GM23248 (cell line): ENCODE results near the gene NOL4L. TPM values are rescaled to one million over a fixed set of nuclear protein-coding genes. Genes with fewer than 3 reads are reported as not detected.

ENCODE experiments used
- DNase-seq: peaks from one replicate; pipeline ENCODE4 v3.0.0-alpha.2; 2015
- H2AFZ ChIP-seq: fragments of 200-600 bp; sonication (generic); 2 replicates; pipeline ENCODE4 v1.6.1; 2016; ENCODE audit warnings: antibody characterized with exemption
- H3F3A ChIP-seq: fragments of 200-600 bp; sonication (generic); 2 replicates; pipeline ENCODE4 v1.6.1; 2016; ENCODE audit warnings: mild to moderate bottlenecking, antibody characterized with exemption, mixed run types; ENCODE audit not compliant: insufficient read depth
- H3K27ac ChIP-seq: fragments of 200-600 bp; sonication (generic); 2 replicates; pipeline ENCODE4 v1.5.1; 2016; ENCODE audit warnings: mild to moderate bottlenecking
- H3K27me3 ChIP-seq: fragments of 200-600 bp; sonication (generic); replicated peaks from 2 replicates; pipeline ENCODE4 v1.6.1; 2016; ENCODE audit warnings: mild to moderate bottlenecking; ENCODE audit not compliant: insufficient read depth
- H3K36me3 ChIP-seq: fragments of 200-600 bp; sonication (generic); 2 replicates; pipeline ENCODE4 v1.6.1; 2016; ENCODE audit warnings: low read depth, mild to moderate bottlenecking
- H3K4me1 ChIP-seq: fragments of 200-600 bp; sonication (generic); 2 replicates; pipeline ENCODE4 v1.6.1; 2016; ENCODE audit warnings: mild to moderate bottlenecking; ENCODE audit not compliant: insufficient read depth
- H3K4me2 ChIP-seq: fragments of 200-600 bp; sonication (generic); one replicate; pipeline ENCODE4 v1.6.1; 2016; ENCODE audit warnings: mild to moderate bottlenecking; ENCODE audit not compliant: unreplicated experiment
- H3K4me3 ChIP-seq: fragments of 200-600 bp; sonication (generic); 2 replicates; pipeline ENCODE4 v1.5.1; 2016; ENCODE audit warnings: mild to moderate bottlenecking
- H3K79me2 ChIP-seq: fragments of 200-600 bp; sonication (generic); 2 replicates; pipeline ENCODE4 v1.6.1; 2016; ENCODE audit warnings: mild to moderate bottlenecking; ENCODE audit not compliant: insufficient read depth
- H3K9ac ChIP-seq: fragments of 200-600 bp; sonication (generic); 2 replicates; pipeline ENCODE4 v1.6.1; 2016; ENCODE audit warnings: mild to moderate bottlenecking
- H3K9me2 ChIP-seq: fragments of 200-600 bp; sonication (generic); 2 replicates; pipeline ENCODE4 v1.6.1; 2016; ENCODE audit warnings: mixed run types, mild to moderate bottlenecking, moderate library complexity; ENCODE audit not compliant: insufficient read depth
- H3K9me3 ChIP-seq: fragments of 200-600 bp; sonication (generic); one replicate; pipeline ENCODE4 v1.6.1; 2017; ENCODE audit warnings: low read depth
- H4K20me1 ChIP-seq: fragments of 200-600 bp; sonication (generic); 2 replicates; pipeline ENCODE4 v1.6.0; 2016; ENCODE audit not compliant: insufficient read depth
- EZH2 ChIP-seq: fragments of 200-600 bp; sonication (generic); IDR thresholded peaks from 2 replicates; pipeline ENCODE4 v1.6.1; 2018; ENCODE audit warnings: antibody characterized with exemption, mild to moderate bottlenecking; ENCODE audit not compliant: insufficient read depth, poor library complexity, severe bottlenecking
- EZH2phosphoT487 ChIP-seq: fragments of 200-600 bp; sonication (generic); IDR thresholded peaks from 2 replicates; pipeline ENCODE4 v1.6.1; 2018; ENCODE audit warnings: antibody characterized with exemption, moderate library complexity, mild to moderate bottlenecking, low read depth; ENCODE audit not compliant: insufficient read depth
- WGBS, 2 experiments: methylation state at CpG; one replicate each; pipeline ENCODE4 v1.1.6; 2015 to 2017; ENCODE audit warnings: low lambda C conversion rate in 2 of 2, low coverage in 1 of 2; ENCODE audit errors: missing lambda C conversion rate in 2 of 2; 5-methylcytosine and 5-hydroxymethylcytosine counted together
- in situ Hi-C: fragments of 300-500 bp; cut with MboI; formaldehyde crosslinking; loops from 2 replicates; pipeline ENCODE4 v1.15.0; 2020
- polyA plus RNA-seq: library from polyadenylated mRNA; unstranded; fragments of >200 nt; fragmentation: Nextera tagmentation; extraction: Ambion mirVana; gene quantifications from 2 replicates; pipeline ENCODE4 v1.2.1, GENCODE V29; 2016
- total RNA-seq: library from RNA; depleted of rRNA; stranded (reverse); fragments of >200 nt; shearing (Covaris generic); gene quantifications from 2 replicates; pipeline ENCODE4 v1.2.3, GENCODE V29; 2014

NOL4L gene
- total and polyA plus RNA-seq, 2 experiments from 2014 or later: 5.2 to 7.9 TPM

DNA sequence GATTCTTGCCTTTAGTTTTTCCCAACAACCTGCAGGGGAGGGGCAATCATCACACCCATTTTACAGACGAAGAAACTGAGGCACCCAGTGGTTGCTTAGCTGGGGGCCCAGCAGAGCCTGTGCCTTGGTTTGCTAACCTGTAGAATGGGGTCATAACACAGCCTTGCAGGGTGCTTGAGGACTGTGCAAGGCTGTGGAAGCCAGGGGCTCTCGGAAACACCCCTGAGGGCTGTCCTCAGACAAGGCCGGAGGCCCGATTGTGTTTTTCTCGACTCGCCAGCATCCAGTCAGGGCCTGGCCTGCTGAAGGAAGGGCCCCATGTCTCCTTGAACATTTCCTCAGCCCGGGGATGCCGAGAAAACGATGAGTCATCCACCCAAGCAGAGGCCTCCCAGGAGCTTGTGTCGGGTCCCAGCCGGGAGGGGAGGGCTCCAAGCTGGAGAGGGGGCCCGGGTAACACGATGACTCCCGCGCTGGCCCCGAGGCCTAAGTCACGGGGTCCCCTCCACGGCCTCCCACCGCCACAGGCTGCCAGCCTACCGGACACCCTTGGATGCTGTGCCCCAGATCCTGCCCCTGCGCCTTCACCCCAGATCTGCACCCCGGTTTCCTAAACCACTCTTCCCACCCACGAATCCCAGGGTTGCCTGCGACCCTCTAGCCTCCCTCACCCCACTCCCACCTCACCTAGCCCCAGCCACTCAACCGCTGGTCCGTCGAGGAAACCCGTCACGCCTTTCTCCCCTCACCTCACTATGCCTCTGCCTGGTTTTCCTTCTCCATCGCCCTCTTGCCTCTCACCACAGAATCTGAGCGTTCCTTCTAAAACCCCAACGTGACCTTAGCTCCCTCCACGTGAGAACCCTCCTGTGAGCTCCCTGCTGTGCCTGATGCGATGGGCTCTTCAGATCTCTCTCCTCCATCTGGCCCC, 10.6 kb downstream of the NOL4L start:
- no peaks in the 10 kb centered on the region for H3K27me3 ChIP-seq
- no peaks in the 10 kb centered on the region for H3F3A ChIP-seq
- H4K20me1 ChIP-seq: no peaks in the 10 kb centered on the region
- peak overlapping the region; percentile 54; the same call in 1 of the 2 replicates for H2AFZ ChIP-seq
- WGBS, 2 experiments: 39 to 40% methylated on average over 29 to 30 of the region's 34 CpGs
- no peaks in the 10 kb centered on the region for H3K36me3 ChIP-seq
- in situ Hi-C loops: no loop called here
- DNase-seq: peak; percentile 91
- no peak overlapping the region for H3K4me3 ChIP-seq
- H3K79me2 ChIP-seq: no peaks in the 10 kb centered on the region; the same call in 1 of the 2 replicates
- no peak overlapping the region for H3K4me2 ChIP-seq
- no peaks in the 10 kb centered on the region for H3K9me3 ChIP-seq
- TF ChIP-seq EZH2 (no peak), EZH2phosphoT487 (no peak)
- H3K9me2 ChIP-seq: no peaks in the 10 kb centered on the region
- H3K9ac ChIP-seq: peak overlapping the region; percentile 57
- H3K4me1 ChIP-seq: peaks cover 15% of the 10 kb centered on the region
- H3K27ac ChIP-seq: no peak overlapping the region

DNA sequence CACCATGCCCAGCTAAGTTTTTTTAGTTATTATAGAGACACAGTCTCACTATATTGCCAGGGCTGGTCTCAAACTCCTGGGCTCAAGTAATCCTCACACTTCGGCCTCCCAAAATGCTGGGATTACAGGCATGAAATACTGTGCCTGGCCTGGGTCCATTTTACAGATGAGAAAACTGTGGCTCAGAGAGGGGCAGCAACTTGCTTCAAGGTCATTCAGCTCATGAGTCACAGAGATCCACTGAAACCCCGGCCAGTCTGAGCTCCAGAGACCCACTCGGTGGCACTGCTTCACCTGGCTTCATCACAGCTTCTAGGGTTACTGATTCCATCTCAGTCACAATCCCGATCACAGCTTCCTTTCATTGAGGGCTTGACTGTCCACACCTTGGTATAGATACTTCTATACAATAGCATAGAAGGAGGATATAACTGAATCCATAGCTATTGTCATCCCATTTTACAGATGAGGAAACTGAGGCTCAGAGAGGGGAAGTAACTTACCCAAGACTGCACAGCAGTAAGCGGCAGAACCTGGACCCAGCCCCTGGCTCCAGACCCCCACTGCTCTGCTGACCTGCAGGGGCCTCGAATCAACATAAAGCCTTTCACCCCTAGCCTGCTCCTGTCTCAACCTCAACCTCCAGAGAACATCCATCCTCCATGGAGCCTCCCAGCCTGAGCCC, 11.8 kb downstream of the NOL4L start:
- WGBS, 2 experiments: 71 to 81% methylated on average over 6 of the region's 6 CpGs
- DNase-seq: no peak
- no peaks in the 10 kb centered on the region for H3K27me3 ChIP-seq
- in situ Hi-C loops: no loop called here
- no peak overlapping the region for H3K9ac ChIP-seq
- H2AFZ ChIP-seq: no peak overlapping the region
- no peaks in the 10 kb centered on the region; the same call in 1 of the 2 replicates for H3K79me2 ChIP-seq
- H4K20me1 ChIP-seq: no peaks in the 10 kb centered on the region
- no peak overlapping the region for H3K27ac ChIP-seq
- H3K4me2 ChIP-seq: no peak overlapping the region
- peaks cover 15% of the 10 kb centered on the region for H3K4me1 ChIP-seq
- H3K9me3 ChIP-seq: no peaks in the 10 kb centered on the region
- no peak overlapping the region for H3K4me3 ChIP-seq
- no peaks in the 10 kb centered on the region for H3F3A ChIP-seq
- no peaks in the 10 kb centered on the region for H3K36me3 ChIP-seq
- TF ChIP-seq EZH2 (no peak), EZH2phosphoT487 (no peak)
- no peaks in the 10 kb centered on the region for H3K9me2 ChIP-seq

DNA sequence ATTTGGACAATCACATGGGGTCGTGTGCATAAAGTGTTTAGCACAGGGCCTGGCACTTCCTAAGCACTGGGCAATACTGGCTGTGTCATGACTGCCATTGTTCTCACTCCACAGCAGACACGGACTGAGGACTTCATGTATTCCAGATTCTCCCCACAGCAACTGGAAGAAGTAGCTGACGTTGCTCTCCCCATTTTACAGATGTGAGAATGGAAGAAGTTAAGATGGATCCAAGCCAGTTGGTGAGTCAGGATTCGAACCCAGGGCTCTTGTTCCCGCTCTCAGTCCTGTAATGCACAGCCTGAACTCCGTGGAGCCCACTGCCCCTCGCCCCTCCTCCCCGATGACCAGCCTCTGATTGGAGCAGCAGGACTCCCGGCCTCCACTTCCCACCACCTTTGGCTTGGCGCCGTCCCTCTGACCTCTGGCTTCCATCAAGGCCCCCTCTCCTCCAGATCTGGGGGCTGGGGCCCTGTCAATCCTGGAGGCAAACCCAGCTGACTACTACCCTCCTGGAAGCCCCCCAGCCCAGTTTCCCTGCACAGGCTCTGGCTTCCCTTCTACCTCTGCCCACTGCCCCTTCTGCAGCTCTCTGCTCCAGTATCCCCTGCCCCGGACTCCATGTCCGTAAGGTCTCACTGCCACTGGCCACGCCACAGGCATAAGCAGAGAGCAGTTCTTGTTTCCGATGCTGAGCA, 12.7 kb downstream of the NOL4L start:
- H3K27me3 ChIP-seq: no peaks in the 10 kb centered on the region
- in situ Hi-C loops: no loop called here
- no peaks in the 10 kb centered on the region for H3K9me3 ChIP-seq
- no peak overlapping the region for H3K4me3 ChIP-seq
- no peaks in the 10 kb centered on the region for H4K20me1 ChIP-seq
- peaks cover 15% of the 10 kb centered on the region for H3K4me1 ChIP-seq
- WGBS, 2 experiments: 73 to 80% methylated on average over 14 to 15 of the region's 15 CpGs
- DNase-seq: no peak
- H3K79me2 ChIP-seq: no peaks in the 10 kb centered on the region; the same call in 1 of the 2 replicates
- no peaks in the 10 kb centered on the region for H3F3A ChIP-seq
- H3K27ac ChIP-seq: no peak overlapping the region
- H3K9me2 ChIP-seq: no peaks in the 10 kb centered on the region
- no peak overlapping the region for H2AFZ ChIP-seq
- H3K36me3 ChIP-seq: no peaks in the 10 kb centered on the region
- no peak overlapping the region for H3K9ac ChIP-seq
- no peak overlapping the region for H3K4me2 ChIP-seq
- no peak for TF ChIP-seq EZH2
- TF ChIP-seq EZH2phosphoT487: no peak

DNA sequence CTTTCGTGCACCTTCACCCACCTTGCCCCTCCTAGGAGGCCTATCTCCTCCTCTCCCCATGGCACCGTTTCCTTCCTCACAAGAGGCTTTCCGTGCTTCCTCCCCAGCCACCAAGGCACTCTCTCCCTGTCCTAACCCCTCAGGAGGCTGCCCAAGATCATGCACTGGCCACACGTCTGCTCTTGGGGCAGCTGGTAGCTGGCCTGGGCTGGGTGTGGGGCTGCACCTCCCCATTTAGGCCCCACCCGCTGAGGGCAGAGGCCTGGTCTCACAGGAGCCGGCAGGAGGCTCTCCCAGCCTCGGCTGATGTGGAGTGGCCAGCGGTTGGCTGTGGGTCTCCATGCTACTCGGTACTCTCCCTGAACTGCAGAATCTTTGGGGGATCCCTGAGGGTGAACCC, 13.6 kb downstream of the NOL4L start:
- Histone ChIP-seq H3K79me2 (no peaks in the 10 kb centered on the region; the same call in 1 of the 2 replicates), H2AFZ (no peak overlapping the region), H3K4me2 (no peak overlapping the region), H3K27me3 (no peaks in the 10 kb centered on the region), H3K27ac (no peak overlapping the region), H4K20me1 (no peaks in the 10 kb centered on the region), H3K4me1 (peaks cover 15% of the 10 kb centered on the region), H3F3A (no peaks in the 10 kb centered on the region), H3K9ac (no peak overlapping the region), H3K9me3 (no peaks in the 10 kb centered on the region), H3K36me3 (no peaks in the 10 kb centered on the region), H3K4me3 (no peak overlapping the region), H3K9me2 (no peaks in the 10 kb centered on the region)
- DNase-seq: no peak
- TF ChIP-seq EZH2: no peak
- 63 to 70% methylated on average over 9 of the region's 9 CpGs for WGBS, 2 experiments
- in situ Hi-C loops: no loop called here
